Stimulated activated CD4-positive, alpha-beta T cell treated with anti-CD3 and anti-CD28 coated beads, Interleukin-15, amount 100 ng/mL, for 48 hours (primary cell): ENCODE measurements around the gene IGFBP3.

Experiments used
- DNase-seq, 2 donors: peaks; one replicate each; pipeline ENCODE4 v3.0.0-alpha.2; 2020; ENCODE audit warnings: low read depth in 2 of 2

IGFBP3 gene

DNA sequence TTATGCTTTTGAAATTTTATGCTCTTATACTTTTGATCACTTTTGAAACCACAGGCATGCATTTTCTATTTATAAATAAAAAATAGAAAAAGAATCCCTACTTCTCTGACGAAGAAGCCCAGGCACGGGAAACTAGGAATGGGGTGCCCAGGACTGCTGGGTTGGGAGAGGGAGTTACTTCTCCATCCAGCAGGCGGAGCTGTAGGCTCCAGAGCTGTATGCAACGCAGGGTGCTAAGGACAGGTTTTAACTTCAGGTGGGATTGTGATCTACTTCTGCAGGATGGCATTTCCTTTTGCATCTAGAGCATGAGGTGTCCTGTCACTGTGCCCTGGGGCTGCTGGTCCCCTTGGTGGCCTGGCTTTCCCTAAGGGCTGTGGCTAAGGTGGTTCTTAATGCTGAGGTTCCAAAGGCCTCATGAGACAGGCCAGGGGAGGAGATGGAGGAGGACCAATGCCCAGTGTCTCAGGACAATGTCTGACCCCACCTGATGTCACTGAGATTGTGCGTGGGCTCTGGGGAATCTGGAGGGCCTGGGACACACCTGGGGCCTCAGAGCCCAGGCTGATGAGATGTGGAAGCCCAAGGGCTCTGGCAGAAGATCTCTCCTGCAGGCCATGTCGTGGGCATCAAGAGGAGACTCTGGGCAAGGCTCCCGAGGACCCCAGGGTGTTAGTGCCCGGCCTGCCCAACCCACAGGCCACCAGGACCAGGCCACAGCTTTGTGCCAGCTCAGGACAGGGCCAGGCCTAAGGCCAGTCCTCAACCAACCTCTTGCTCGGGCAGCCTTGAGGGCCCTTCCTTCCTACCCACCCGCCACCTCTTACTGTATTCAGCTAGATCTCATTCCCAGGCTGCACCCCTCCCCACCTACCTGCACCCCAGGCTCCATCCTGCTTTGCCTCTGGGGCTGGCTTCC, 48.7 kb downstream of the IGFBP3 start:
- no peak for DNase-seq

DNA sequence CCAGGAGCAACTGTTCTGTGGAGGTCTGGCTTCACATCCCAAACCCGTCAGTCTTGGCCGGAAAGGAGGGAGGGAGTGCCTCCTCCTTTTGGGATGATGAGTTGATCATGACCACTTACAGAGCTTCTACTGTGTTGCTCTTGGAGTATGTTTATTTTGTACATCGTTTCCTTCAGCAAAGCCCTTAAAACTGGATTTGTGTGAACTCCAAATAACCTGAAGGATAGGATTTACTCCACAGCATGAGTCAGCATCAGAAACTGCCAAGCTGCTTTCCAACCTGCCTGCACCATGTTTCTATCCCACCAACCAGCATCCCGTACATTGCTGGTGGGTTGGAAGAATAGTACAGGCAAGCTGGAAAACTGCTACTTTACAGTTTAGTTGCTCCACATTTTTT, 51.6 kb downstream of the IGFBP3 start:
- DNase-seq, result no peak

DNA sequence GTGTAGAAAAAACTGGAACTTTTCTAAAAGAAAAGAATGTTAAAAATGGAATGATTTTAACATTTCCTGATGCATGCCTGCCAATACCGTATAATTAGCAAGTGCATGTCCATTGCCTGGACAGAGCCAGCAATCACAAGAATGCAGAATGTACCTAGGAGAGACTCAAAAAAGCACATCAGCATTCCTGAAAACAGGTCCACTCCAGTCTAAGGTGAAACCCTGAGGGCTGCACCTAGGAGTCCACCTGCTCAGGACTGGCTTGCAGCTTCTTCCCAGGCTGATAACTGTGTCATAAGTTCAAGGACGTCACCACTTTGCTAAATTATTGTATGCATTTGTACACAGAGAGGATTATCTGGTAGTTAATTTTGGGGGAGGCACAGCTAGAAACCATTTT, 53.6 kb downstream of the IGFBP3 start:
- DNase-seq, result no peak

DNA sequence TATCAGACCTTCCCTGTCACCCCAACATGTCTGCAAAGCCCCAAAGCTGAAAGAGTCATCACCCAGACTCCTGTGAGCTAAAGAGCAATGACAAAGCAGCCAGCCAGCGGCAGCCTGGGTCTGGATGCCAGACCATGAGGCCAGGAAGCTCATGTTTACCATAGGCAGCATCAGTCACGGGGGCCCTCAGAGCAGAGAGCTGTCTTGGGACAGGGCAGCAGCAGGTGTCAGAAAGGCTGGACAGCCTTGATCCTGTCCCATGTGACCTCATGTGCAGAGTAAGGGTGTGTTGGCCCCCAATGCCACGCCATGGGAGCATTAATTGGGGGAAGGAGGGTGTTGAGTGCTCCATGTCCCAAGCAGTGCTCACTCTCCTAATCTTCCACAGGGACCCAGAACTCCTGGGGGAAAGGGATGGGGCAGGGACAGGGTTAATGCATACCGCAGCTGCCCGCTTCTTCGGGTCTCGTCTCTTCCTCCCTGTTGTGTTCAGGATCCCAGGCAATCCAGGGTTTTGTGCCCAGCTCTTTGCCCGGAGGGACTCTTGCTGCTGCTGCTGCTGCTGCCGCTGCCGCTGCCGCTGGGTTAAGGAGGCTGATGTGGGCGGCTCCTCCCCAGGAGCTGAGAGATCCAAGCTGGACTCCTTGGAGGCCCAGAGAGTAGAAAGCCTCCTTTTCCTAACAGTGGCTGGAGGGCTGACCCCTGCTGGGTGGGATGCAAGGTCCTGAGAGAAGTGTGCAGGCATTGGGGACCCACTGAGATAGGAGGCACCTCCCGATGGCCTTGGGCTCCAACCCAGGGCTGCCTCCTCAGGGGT, 55.3 kb downstream of the IGFBP3 start:
- no peak for DNase-seq

DNA sequence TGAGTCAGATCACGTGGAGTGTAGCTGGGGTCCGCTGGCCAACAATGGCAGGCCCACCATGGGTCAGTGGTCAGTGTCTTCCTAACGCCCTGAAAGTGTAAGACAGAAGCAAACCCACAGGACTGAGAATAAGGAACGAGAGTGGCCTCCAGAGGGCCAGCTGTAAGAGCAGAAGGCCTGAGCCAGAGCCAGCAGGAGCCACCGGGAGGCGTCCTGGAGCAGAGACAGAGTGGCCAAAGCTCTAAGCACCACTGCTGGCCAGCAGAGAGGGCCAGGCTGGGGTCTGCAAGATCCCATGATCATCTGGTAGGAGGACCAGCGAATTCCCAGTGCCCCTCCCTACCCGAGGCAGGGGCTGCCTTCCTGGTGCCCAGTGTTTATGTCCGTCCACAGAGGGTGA, 57.4 kb downstream of the IGFBP3 start:
- DNase-seq, result no peak
